Inflammatory macrophage treated with lipopolysaccharide for 4 hours (primary cell): ENCODE results near the gene CAMTA1.
"Not testable (repeated sequence)": the region's sequence is repeated elsewhere in the genome, so short reads cannot be mapped to it uniquely, and the experiment has no call there.

ENCODE experiments used
- DNase-seq: peaks from one replicate; pipeline ENCODE4 v3.0.0-alpha.2; 2020

Gene CAMTA1

GRCh38 chr1:7695497-7696117 is 910.4 kb downstream of the CAMTA1 start:
- no peak for DNase-seq

GRCh38 chr1:7698641-7699040 is 913.4 kb downstream of the CAMTA1 start:
- no peak for DNase-seq

- DNase-seq: no peak
Observed at GRCh38 chr1:7702365-7702764, 917.1 kb downstream of the CAMTA1 start.

- DNase-seq: peak; percentile 12
Observed at GRCh38 chr1:7703321-7704213, 918.3 kb downstream of the CAMTA1 start.

- peak; percentile 91 for DNase-seq
Observed at GRCh38 chr1:7704214-7705047, 919.2 kb downstream of the CAMTA1 start.

- no peak for DNase-seq
Observed at GRCh38 chr1:7705048-7705907, 920.0 kb downstream of the CAMTA1 start.

- no peak for DNase-seq
Observed at GRCh38 chr1:7705908-7706216, 920.6 kb downstream of the CAMTA1 start.

- DNase-seq: no peak
Observed at GRCh38 chr1:7707527-7707926, 922.3 kb downstream of the CAMTA1 start.

- DNase-seq: not testable (repeated sequence)
Observed at GRCh38 chr1:7708065-7708464, 922.8 kb downstream of the CAMTA1 start.

- DNase-seq: no peak
Observed at GRCh38 chr1:7710859-7711258, 925.6 kb downstream of the CAMTA1 start.

- DNase-seq: no peak
Observed at GRCh38 chr1:7712731-7713323, 927.6 kb downstream of the CAMTA1 start.

- no peak for DNase-seq
Observed at GRCh38 chr1:7716506-7716905, 931.3 kb downstream of the CAMTA1 start.

GRCh38 chr1:7717748-7718368 is 932.6 kb downstream of the CAMTA1 start:
- DNase-seq: no peak

- no peak for DNase-seq
Observed at GRCh38 chr1:7719468-7720094, 934.3 kb downstream of the CAMTA1 start.

- no peak for DNase-seq
Observed at GRCh38 chr1:7721940-7722669, 936.9 kb downstream of the CAMTA1 start.

- DNase-seq: no peak
Observed at GRCh38 chr1:7722670-7723012, 937.4 kb downstream of the CAMTA1 start.

GRCh38 chr1:7726623-7727022 is 941.4 kb downstream of the CAMTA1 start:
- no peak for DNase-seq

GRCh38 chr1:7727809-7728471 is 942.7 kb downstream of the CAMTA1 start:
- DNase-seq: no peak

- DNase-seq: no peak
Observed at GRCh38 chr1:7729761-7730160, 944.5 kb downstream of the CAMTA1 start.

- DNase-seq: no peak
Observed at GRCh38 chr1:7732331-7732730, 947.1 kb downstream of the CAMTA1 start.
